Amniotic stem cell (primary cell): ENCODE results near the gene CX3CR1.

Source experiments
- DNase-seq: peaks from one replicate; lab custom pipeline; 2025; lab: John Stamatoyannopoulos, UW

Gene CX3CR1

DNA sequence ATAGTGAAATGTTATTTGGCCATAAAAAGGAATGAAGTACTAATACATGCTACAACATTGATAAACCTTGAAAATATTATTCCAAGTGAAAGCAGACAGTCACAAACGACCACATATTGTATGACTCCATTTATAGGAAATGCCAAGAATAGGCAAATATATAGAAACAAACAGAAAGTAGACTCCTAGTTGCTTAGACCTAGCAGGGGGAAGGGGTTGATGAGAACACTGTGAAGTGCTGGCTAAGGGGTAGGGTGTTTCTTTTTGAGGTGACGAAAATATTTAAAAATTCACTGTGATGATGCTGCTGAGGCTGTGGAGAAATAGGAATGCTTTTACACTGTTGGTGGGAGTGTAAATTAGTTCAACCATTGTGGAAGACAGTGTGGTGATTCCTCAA lies 56.9 kb downstream of the CX3CR1 start:
- no peak for DNase-seq

DNA sequence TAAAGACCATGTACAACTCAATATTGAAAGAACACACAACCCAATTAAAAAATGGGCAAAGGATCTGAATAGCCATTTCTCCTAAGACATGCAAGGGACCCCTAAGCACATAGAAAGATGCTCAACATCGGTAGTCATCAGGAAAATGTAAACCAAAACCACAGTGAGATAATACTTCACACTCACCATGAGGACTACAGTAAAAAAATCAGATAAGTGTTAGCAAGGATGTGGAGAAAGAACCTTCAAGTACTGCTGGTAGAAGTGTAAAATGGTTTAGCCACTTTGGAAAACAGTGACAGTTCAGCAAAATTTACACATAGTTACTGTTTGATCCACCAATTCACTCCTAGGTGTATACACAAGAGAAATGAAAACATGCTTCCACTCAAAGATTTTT lies 57.4 kb downstream of the CX3CR1 start:
- DNase-seq: no peak

- no peak for DNase-seq
Observed at GRCh38 chr3:39221141-39221530, 58.7 kb downstream of the CX3CR1 start.

- DNase-seq: no peak
Observed at GRCh38 chr3:39220407-39221140, 59.3 kb downstream of the CX3CR1 start.

DNA sequence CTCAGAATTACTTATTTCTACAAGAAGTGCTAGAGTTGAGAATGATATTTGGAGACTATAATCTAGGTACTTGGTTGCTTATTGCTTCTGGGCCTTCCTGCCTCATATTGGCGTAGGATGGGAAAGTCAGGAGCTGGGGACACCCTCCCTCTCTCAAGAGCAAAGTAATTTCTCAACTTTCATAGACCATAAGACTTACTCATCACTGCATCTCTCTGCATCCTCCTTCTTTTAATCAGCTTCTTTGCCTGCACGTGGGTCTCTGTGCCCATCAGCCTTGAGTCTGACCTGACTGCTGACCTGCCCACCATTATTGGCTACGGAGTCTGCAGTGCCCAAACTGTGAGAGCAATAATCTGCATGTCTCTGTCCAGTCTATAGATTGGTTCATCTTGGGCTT lies 60.1 kb downstream of the CX3CR1 start:
- DNase-seq: no peak

GRCh38 chr3:39216176-39216790 lies 63.6 kb downstream of the CX3CR1 start:
- DNase-seq: no peak

GRCh38 chr3:39213613-39214012 lies 66.2 kb downstream of the CX3CR1 start:
- no peak for DNase-seq
